IPS-NIHi7 (cell line): ENCODE results near the gene ZBTB38.

Source experiments
- DNase-seq: peaks from one replicate; pipeline ENCODE4 v3.0.0; 2012; ENCODE audit warnings: mixed read lengths; ENCODE audit errors: extremely low spot score

ZBTB38 gene

DNA sequence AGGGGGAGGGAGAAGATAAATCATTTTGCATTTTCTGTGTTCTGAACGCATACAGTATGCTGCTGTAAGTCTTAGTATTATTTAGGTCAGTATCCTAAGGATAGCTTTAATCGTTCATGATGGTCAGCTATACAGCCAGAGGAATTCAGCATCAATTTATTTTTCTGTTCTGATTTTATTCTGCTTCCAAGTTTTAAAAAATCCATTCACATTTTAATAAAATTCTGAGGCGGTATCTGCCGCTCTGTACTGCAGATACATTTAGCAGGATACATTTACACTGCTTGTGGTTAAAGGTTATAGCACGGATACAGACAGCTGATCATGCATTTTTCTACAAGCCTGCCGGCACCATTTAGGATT, 17.8 kb downstream of the ZBTB38 start:
- DNase-seq = no peak

DNA sequence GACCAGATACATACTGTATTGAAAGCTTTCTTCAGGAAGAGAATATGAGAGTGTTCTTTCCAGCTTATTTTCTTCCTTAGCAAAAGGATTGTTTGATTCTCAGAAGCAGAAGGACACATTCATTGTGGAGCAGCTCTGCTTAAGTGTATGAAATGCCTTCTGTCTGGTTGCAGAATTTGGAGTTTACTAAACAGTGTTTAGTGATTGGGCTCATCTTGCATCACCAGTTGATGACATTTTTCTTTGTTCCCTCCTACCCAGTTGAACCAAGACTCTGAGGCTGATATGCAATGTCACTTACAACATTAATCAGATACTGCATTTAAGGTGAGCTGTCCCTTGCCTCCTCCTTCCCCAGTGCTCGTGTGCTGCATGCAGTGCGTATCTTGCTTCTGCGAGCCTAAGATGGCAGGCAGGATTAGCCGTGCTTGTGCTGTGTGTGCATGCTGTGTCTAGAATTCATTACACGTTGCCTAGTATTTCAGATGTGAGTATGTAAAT, 18.4 kb downstream of the ZBTB38 start:
- no peak for DNase-seq

DNA sequence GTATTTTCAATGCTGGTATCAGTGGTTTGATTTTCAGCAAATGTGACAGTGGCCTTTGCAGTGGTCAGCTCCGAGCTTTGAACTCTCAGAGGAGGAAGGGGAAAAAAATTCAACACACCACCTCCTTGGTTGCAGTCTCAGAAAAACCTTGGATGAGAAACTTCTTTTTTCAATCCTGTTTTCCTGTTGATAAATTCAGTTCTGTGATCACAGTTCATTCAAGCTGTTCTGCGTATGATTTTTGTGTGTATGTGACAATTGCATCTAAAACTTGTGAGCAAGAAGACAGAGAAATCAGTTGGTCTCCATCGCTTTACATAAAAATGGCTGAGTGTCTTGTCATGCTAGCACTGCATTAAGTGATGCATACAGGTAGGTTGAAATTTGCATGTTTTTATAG, 19.2 kb downstream of the ZBTB38 start:
- DNase-seq = no peak

DNA sequence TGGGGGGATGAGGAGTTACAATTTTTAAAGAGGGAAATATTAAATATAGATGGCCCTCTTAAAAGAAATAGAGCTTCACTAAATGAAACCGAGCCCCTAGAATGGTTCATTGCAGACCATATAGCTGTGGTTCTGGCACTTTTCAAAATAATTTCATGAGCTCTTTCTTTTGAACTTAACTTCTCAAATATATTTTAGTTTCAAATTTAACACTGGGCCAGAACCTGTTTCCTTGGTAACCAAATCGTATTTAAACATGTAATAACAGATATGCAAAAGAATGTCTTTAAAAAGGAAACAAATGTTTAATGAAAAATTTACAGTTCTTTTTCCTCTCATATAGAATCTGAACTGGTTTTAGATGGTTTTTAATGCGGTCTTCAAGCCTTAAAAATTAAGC, 20.1 kb downstream of the ZBTB38 start:
- no peak for DNase-seq

DNA sequence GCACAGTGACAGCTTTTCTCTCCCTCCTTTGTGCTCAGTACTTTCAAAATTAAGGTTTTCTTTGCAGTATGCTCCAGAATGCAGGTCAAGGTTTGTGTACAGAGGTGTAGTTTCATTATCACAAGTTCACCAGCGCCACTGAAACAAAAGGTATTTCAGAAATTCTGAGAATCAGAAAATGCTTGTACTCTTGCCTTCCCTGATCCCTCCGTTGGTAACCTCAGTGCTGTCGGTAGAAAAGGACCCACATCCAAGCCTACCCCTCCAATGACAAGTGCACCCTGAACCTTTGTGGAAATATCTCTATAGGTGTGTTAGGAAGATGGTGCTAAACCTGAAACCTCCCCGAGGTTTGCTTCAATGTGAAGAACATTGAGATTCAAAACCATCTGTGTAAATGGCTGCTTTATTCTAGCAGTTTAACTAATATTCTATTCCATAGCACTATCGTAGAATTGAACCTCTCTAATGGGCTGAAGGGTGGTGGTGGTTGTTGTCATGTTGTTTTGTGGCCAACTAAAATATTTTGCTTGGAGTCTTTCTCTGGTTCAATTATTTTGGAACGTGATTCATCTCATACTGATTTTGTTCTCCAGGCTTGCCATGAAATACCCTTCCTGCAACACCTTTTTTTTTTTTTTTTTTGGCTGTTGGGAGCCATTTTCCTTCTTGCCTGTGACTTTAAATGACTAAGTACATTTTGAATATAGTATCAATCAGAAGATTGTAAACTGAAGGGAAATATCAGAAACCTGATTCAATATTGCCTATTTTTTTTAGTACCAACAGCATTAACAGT, 20.7 kb downstream of the ZBTB38 start:
- DNase-seq = no peak

DNA sequence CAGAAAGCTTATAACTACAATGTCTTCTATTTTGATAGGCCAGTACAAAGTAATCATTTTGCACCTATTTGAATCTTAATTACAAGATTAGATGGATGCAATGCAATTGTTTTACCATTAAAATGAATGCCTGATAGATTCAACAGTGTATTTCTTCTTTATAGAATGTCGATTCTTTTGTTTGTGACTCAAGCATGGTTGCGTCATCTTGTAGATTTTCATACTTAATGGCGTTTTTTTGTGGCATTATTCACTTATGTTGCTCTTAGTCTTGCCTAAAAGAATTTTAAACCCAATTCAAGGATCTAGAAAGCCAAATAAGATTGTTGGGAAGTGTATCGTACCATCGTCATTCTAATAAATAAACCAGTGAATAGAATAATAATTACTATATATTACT, 21.4 kb downstream of the ZBTB38 start:
- DNase-seq = no peak

DNA sequence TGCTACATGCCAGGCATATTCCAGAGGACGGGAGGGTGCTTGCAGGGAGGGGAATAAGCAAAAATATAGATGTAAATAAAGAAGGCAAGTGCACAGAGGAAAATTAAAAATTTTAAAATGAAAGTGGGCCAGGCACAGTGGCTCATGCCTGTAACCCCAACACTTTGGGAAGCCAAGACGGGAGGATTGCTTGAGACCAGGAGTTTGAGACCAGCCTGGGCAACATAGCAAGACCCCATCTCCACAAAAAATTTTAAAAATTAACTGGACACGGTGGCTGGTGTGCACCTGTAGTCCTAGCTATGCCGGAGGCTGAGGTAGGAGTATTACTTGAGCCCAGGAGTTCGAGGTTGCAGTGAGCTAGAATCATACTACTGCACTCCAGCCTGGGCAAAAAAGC, 22.4 kb downstream of the ZBTB38 start:
- no peak for DNase-seq

DNA sequence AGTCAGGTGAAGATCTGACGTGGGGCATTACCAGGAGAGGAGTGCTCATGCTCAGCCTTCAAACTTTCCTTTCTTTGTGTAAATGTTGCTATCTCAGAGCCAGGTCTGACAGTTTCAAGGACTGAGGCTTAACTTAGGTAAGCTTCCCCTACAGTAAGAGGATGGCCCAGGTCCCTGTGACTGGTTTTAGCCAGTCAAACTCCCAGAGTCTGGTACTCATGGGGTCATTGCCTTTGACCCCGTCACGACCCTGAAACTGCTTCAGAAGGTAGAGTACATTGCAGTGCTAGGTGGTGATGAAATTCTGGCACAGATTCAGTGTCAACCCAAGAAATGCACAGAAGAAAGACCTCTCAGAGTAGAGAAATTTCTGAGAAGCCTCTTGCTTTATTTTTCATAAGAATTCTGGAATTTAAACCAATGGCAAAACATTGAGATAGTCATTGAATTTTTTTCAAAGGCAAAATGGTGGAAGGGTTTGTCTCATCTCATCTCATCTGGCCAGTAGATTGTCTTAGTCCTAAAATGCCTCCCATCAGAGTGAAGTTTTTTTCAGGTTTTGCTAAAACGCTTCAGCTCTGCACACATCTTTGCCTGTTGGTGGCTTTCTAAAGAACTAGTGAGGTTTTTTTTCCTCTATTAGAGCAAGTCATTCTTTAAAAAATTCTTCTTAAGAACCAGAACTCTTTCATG, 23.1 kb downstream of the ZBTB38 start:
- no peak for DNase-seq

DNA sequence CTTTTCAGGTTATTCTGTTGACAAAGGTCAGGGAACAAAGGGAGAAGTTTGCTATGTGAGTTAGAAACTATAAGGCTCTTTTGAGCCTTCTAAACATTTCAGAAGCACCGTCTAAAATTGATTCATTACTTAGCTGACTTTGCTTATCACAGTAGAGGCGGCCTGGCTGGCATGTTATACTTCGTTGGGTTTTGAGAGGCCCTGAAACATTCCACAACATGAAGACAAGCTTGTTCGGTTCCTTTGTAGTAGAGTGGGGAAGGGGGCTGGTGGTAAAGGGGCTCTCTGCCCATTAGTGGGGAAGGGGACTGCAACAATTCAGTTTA, 23.6 kb downstream of the ZBTB38 start:
- DNase-seq = no peak

DNA sequence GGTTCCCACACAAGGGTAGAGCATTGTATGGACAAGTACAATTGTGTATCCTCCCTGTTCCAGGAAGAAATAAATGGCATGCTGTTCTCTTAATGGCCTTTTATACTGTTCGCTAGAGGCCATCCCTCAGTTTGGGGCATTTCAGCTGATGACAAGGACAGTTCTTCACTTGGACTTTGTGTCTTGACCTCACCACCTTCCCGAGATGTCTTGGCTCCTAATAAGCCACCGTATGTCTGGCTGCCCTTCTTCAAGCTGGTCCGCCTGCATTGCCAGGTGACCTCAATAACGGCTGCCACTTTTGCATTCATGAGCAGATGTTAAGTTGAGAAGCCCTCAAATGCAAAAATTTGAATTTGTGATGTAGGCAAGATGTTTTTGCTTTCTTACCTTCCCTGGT, 24.1 kb downstream of the ZBTB38 start:
- DNase-seq = no peak

DNA sequence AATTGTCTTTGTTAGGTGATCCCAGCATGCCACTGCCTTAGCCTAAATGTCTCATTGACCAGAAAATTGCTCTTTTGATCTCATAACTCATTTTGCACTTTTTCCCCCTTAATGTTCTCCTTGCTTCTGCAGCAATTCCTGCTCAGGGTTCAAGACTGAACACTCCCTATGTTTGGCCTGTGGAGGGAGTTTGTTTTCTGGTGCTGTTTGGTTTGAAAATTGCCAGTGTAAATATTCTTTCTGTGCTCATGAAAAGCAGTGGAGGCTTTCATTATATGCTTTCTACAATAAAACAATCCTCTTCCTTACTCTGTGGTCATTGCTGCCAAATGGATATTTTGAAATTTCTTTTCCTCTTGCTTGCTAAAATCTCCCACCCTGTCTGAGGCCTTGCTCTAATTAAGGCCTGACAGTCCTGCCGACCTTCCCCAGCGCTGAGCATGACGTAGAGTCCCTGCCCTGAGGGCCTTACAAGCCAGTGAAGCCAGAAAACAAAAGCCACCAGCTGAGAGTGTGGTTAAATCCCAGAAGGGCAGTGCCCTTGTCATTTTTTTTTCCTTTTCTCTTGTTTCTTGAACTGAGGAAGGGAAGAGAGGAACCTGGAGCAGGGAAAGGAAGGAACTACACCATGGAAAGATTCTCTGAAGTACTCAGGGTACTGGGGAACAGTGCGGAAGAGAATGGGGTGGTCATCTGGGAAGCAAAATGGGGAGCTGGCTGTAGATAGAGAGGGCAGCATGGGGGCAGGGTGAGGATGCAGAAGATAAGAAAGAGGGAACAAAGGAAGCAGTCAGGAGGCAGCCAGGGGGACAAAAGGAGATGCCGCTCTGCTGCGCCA, 24.8 kb downstream of the ZBTB38 start:
- DNase-seq = peak; percentile 65

DNA sequence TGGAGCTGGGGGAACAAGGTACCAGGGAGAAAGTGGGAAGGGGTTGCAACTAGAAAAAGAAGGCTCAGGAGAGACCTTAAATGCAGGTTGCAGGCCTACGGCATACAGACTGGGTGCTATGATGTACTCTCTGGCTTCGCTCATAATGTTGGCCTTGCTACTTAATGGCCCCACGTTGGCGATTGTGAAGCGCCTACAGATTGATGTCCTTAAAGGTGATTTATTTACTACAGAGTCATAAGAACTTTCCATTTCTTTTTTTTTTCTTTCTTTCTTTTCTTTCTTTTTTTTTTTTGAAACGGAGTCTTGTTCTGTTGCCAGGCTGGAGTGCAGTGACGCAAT, 25.4 kb downstream of the ZBTB38 start:
- DNase-seq = no peak

DNA sequence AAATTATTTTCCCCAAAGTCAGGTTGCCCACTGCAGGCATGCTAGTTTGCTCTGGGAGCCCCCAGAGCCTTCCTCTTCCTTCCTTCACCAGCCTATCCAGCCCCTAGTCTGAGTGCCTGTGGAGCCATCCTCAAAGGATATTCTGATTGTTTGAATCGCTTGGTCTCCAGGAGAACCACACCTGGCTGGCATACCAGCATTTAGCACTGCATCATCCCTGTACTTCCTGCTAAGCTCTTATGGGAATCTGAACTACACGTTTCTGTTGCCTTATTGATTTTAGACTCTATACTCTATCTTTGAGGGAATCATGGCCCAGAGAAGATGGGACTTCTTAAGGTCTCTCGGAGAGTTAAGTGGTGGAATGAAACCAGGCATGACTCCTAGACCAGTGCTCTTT, 26.3 kb downstream of the ZBTB38 start:
- no peak for DNase-seq

DNA sequence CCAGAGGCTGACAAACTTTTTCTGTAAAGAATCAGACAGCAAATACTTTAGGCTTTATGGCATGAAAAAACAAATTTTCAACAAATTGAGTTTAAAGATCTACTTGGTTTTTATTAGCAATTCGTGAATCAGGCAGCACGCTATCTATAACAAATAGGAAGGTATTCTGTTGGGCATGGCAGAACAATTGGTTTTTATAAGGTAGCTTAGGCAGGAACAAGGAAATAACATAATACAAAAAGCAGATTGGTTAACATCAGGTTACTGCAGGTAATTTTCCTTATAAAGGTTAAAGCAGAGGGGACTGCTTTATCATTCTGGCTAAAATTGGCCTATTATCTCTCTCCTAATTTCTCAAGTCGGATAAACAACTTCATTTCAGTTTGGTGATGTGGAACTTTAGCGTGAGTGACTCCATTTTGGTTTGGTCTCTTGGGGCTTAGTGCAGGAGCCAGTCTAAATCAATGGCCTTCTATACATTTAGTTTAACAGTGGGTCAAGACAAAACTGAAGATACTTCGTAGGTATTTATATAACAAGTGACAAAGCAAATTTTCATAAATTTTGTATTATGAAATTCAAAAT, 26.8 kb downstream of the ZBTB38 start:
- no peak for DNase-seq

DNA sequence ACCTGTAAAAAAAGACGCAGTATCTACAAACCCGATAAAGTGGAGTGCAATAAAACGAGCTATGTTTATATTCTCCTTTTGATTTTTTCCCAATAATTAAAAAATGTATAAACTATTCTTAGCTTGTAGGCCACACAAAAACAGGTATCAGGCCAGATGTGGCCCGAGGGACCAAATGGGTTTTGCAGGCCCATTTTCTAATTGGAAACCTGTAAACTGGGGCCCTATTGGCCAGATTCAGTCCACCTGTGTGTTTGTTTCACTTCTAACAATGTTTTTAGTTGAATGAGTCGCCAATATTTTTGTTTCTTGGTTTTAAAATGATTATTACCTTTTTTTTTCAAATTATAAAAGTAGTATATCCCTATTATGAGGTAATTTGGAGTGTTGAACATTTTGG, 29.7 kb downstream of the ZBTB38 start:
- no peak for DNase-seq

DNA sequence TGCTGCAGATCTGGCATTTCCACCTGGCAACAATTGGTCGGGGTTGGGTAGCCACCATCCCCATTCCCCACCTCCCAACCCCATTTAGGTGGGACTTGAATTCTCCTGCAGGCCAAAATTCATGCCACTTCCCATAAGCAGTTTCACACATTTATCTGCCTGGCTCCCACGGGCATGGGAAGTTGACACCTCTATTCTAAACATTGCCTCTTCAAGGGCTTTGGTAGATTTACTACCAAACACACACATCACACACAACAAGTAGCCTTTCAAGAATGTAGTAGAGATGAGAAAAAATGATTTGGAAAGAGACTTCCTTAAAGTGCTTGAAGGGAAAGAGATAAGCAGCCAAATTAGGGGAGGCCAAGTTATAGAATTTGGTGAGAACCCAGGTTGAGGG, 30.9 kb downstream of the ZBTB38 start:
- no peak for DNase-seq

DNA sequence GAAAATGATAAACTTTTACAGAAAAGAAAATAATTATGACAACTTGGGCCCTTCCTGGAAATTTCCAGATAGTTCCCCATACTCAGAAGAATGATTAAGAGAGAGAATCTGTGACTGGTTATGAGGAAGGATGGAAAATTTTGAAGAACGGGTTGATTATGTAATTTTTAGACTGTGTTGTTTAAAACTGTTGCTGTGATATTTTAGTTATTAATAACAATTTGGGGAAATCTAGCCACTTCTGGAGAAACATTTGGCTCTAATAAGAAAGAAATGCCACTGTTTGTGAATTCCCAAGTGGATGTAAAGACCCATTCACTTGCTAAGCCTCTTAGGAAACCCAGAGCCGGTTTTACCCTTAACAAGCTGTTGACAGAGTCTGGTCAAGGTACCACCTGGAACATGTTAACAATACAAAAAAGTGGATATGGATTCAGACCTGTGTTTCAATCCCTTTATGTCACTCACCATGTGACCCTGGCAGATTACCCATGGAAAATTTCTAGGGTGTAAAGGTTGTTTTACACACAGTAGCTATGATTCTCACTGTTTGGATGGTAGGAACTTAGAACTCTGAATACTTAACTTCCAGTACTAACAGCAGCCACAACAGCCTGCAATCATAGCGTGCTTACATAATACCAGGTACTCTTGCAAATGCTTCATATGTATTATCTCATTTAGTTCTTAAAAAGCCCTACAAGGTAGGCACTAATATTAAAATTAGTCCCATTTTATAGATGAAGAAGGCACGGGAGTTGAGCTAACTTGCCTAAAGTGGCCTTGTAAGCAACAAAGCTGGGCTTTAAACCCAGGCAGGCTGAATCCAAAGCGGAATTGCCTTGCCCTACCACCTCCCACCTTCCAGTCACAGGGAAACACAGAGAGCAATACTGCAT, 32.0 kb downstream of the ZBTB38 start:
- DNase-seq = no peak

DNA sequence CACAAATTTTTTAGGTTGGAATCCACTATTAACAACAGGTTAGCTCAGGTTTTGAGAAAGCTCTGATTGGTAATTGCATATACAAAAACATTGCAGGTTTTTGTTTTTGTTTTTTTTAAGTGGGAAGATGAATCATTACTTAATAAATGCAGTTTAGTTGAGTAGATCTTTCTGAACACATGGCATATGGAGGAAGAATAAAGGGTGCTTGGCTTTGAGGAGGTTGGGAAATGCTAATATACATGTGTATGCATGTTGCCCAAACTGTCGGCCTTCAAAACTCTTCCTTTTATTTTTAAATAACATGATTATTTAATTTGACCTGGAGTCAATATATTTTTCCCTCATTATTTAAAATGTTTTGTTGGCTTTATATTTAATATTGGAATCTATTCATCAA, 32.8 kb downstream of the ZBTB38 start:
- DNase-seq = no peak

DNA sequence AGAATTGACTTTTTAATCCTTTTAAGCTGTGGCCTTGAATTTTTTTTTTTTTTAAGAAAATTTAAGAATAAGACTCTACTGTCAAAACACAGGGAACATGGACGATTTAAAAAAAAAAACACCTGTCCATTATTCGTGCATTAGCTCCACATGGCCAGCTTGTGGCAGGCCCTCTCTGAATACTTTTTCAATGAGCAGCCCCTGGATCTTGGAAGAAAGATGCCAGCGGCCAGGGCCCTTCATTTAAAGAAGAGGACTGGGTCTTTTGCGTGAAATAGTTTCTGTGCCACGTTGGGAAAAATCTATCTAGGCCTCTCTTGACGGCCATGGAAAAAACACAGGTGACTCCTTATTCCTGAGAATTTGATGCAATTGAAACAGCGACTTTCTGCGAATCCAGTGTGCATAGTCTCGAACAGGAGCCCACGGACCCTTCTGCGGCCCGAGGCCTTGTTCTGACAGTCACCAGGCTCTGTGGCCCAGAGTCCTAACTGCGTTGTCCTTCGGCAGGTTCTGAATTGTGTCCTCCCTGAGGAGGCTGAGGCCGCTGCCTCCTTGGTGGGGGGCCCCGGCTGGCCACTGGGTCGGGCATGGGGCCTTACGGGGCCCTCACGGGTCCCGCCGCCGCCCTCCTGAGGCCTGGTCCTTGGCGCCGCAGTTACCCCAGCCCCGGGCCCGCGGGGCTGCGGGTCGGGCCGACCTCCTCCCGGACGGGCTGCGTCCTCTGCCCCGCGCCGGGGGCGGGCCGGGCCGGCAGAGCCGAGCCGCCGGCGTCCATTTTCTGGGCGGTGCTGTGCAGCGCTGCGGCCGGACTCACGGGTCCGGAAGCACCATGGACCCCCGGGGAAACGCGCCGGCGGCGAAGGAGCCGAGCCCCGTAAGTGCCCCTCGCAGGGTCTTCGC, 33.5 kb downstream of the ZBTB38 start:
- DNase-seq = peak; percentile 72

DNA sequence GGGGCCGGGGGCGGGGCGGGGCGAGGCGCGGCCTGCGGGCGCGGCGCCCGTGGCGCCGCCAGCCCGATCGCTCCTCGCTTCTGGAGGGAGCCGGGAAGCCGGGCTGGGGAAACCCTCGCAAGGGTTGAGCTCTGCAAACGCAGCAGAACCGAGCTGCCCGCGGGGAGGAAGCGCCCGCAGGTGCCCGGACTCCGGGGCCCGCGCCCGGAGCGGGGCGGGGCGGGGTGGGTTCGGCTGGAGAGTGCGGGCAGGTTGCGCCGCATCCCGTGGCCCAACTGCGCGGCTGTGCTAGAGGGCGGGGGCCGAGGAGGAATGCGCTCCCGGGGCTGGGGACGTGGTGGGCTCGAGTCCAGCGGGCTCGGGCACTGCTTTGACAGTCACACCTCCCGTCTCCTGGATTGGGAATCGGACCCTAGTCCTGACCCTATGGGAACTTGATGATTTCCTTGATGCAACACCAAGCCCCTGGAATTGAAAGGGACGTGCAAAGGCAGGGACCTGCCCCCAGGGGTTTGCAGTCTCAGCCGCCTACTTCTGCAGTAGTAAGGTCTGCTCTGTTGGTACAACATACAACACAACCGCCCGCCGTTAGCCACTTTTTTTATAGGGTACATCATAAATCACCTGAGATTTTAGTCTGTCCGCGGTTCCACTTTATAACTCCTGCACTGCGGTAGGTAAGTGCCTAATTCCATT, 34.3 kb downstream of the ZBTB38 start:
- DNase-seq = peak; percentile 67
